A549 (cell line): ENCODE data around the gene SPATA25. TPM values are rescaled to one million over a fixed set of nuclear protein-coding genes. Genes with fewer than 3 reads are reported as not detected.

Experiments
- ATAC-seq, 2 experiments: fragments of 200-7000 bp in 1 of 2; fragments of >200 bp in 1 of 2; cut with Nextera tagmentation in 1 of 2; cut with Tn5 transposase in 1 of 2; 3 replicates each; pipeline versions ENCODE4 v1.8.0 to v1.9.1; 2018 to 2020; ENCODE audit warnings: mild to moderate bottlenecking in 1 of 2, moderate library complexity in 1 of 2
- CTCF ChIA-PET: fragments of 300-600 bp; sonication (Branson Sonifier 250); formaldehyde crosslinking; extraction: SDS; loops from one replicate; lab custom pipeline; 2021; ENCODE audit warnings: antibody characterized with exemption, inconsistent platforms; lab: Yijun Ruan, JAX
- POLR2A ChIA-PET: fragments of 350-600 bp; formaldehyde crosslinking; extraction: SDS; loops from one replicate; lab custom pipeline; 2021; ENCODE audit warnings: antibody characterized with exemption, inconsistent platforms; lab: Yijun Ruan, JAX
- DNase-seq, 2 experiments: peaks; one replicate each; pipeline versions ENCODE4 v3.0.0 to v3.0.0-alpha.2; 2011 to 2016; ENCODE audit warnings: low read depth in 1 of 2, low spot score in 1 of 2
- FAIRE-seq: peaks from 2 replicates; lab custom pipeline; 2011; peaks lifted over from hg19 to GRCh38; lab: Jason Lieb, UNC
- H3K27ac ChIP-seq, 2 experiments: fragments of >200 bp; sonication (Bioruptor Twin); formaldehyde crosslinking; 3 replicates each; pipeline ENCODE4 v1.5.1; 2016 to 2017
- H3K4me1 ChIP-seq: fragments of >200 bp; sonication (Bioruptor Twin); formaldehyde crosslinking; 3 replicates; pipeline ENCODE4 v1.6.1; 2016
- H3K4me2 ChIP-seq: fragments of >200 bp; sonication (Bioruptor Twin); formaldehyde crosslinking; 3 replicates; pipeline ENCODE4 v1.6.1; 2016
- H3K4me3 ChIP-seq: fragments of >200 bp; sonication (Bioruptor Twin); formaldehyde crosslinking; 3 replicates; pipeline ENCODE4 v1.5.1; 2016
- H3K9me3 ChIP-seq: fragments of >200 bp; sonication (Bioruptor Twin); formaldehyde crosslinking; 3 replicates; pipeline ENCODE4 v1.6.1; 2016
- BHLHE40 ChIP-seq: IDR thresholded peaks from 2 replicates; pipeline ENCODE4 v1.6.1; 2012; ENCODE audit warnings: low read depth, low read length, inconsistent platforms
- CHD2 ChIP-seq: fragments of 150-350 bp; IDR thresholded peaks from 2 replicates; pipeline ENCODE4 v1.6.1; 2014; ENCODE audit warnings: low read length; ENCODE audit not compliant: partially characterized antibody
- CTCF ChIP-seq: fragments of >200 bp; sonication (Bioruptor Twin); formaldehyde crosslinking; IDR thresholded peaks from 3 replicates; pipeline ENCODE4 v1.5.1; 2016
- EHF ChIP-seq: fragments of 250-450 bp; sonication (Bioruptor Pico); IDR thresholded peaks from 2 replicates; pipeline ENCODE4 v1.5.0; 2020; ENCODE audit warnings: mild to moderate bottlenecking
- EHMT2 ChIP-seq: fragments of 200-600 bp; sonication (generic); IDR thresholded peaks from 2 replicates; pipeline ENCODE4 v1.6.1; 2016; ENCODE audit warnings: antibody characterized with exemption, low read depth, mild to moderate bottlenecking, moderate library complexity
- ELK1 ChIP-seq: fragments of 150-350 bp; IDR thresholded peaks from 2 replicates; pipeline ENCODE4 v1.6.1; 2014; ENCODE audit warnings: low read depth, mild to moderate bottlenecking, low read length
- FOSL2 ChIP-seq, 2 experiments: fragments of 450-650 bp in 1 of 2; fragments of >200 bp in 1 of 2; sonication (Bioruptor Twin) in 1 of 2; formaldehyde crosslinking; IDR thresholded peaks; 2 replicates each; pipeline versions ENCODE4 v1.5.0 to v1.6.1; 2016 to 2020; ENCODE audit warnings: mild to moderate bottlenecking in 1 of 2, moderate library complexity in 1 of 2
- HMGXB4 ChIP-seq: fragments of 250-450 bp; sonication (Bioruptor Pico); IDR thresholded peaks from 2 replicates; pipeline ENCODE4 v1.5.0; 2021; ENCODE audit warnings: mild to moderate bottlenecking, moderate library complexity, borderline replicate concordance
- JUN ChIP-seq, 2 experiments: fragments of >200 bp; sonication (Bioruptor Twin); formaldehyde crosslinking; IDR thresholded peaks; 2 replicates in 1 of 2; 3 replicates in 1 of 2; pipeline ENCODE4 v1.6.1; 2016 to 2017
- MAFK ChIP-seq: fragments of 450-650 bp; IDR thresholded peaks from 2 replicates; pipeline ENCODE4 v1.6.1; 2014; ENCODE audit not compliant: partially characterized antibody
- MYC ChIP-seq: IDR thresholded peaks from 2 replicates; pipeline ENCODE4 v1.6.1; 2012; ENCODE audit warnings: mild to moderate bottlenecking, inconsistent platforms, low read length, improper control_type of control experiment, borderline replicate concordance
- NR3C1 ChIP-seq: fragments of >200 bp; sonication (Bioruptor Twin); formaldehyde crosslinking; IDR thresholded peaks from 3 replicates; pipeline ENCODE4 v1.6.1; 2017
- PBX3 ChIP-seq: IDR thresholded peaks from 2 replicates; pipeline ENCODE4 v1.6.1; 2012
- PHF8 ChIP-seq: fragments of 200-600 bp; sonication (generic); IDR thresholded peaks from 2 replicates; pipeline ENCODE4 v1.6.1; 2016; ENCODE audit warnings: low read depth, mild to moderate bottlenecking, antibody characterized with exemption, moderate library complexity, borderline replicate concordance
- RNF2 ChIP-seq: fragments of 200-600 bp; sonication (generic); IDR thresholded peaks from 2 replicates; pipeline ENCODE4 v1.6.1; 2016; ENCODE audit warnings: low read depth, mild to moderate bottlenecking, antibody characterized with exemption, moderate library complexity, borderline replicate concordance
- ZSCAN20 ChIP-seq: fragments of 250-450 bp; sonication (Bioruptor Pico); IDR thresholded peaks from 2 replicates; pipeline ENCODE4 v1.8.0; 2022; ENCODE audit warnings: mild to moderate bottlenecking, moderate library complexity
- WGBS: methylation state at CpG from one replicate; pipeline ENCODE4 v1.1.6; 2017; ENCODE audit errors: missing lambda C conversion rate; 5-methylcytosine and 5-hydroxymethylcytosine counted together
- polyA plus RNA-seq, 4 experiments: library from polyadenylated mRNA; depleted of rRNA in 3 of 4; stranded (reverse); fragments of >200 nt; fragmentation: RNase III in 1 of 4; extraction: RNeasy Plus Mini Kit Qiagen cat#74134 plus additional on column Dnase treatment in 1 of 4; gene quantifications; 2 replicates in 3 of 4; 3 replicates in 1 of 4; pipeline ENCODE4 v1.2.3, GENCODE V29; 2011 to 2017

Gene SPATA25
- polyA plus RNA-seq, 2 of the 4 experiments (the other 2 are of a cell fraction) = 0.31 to 0.77 TPM

GRCh38 chr20:45893831-45894230, 6.4 kb upstream of the SPATA25 start:
- no peak for DNase-seq
- H3K4me1 ChIP-seq = peaks cover 14% of the 10 kb centered on the region
- ATAC-seq = no peak
- CTCF ChIA-PET = interaction anchor here (0.7 to 2.6 kb wide), 4 partner anchors 10 to 95 kb away, joined by 3 to 9 read pairs (median 4); no protein-coding TSS in a partner anchor
- no peak overlapping the region for H3K27ac ChIP-seq
- FAIRE-seq = no peak
- no peak overlapping the region for H3K4me3 ChIP-seq
- no peak overlapping the region for H3K4me2 ChIP-seq
- POLR2A ChIA-PET = interaction anchor here (1.3 to 2.1 kb wide), 2 partner anchors 11 to 40 kb away, joined by 3 to 9 read pairs; partner anchors contain the start of gene PCIF1
- H3K9me3 ChIP-seq = no peaks in the 10 kb centered on the region
- 80% methylated on average over 4 of the region's 4 CpGs for WGBS
- TF ChIP-seq PHF8 = no peak
- TF ChIP-seq NR3C1 = no peak
- no peak for TF ChIP-seq EHMT2

GRCh38 chr20:45892828-45893500, 5.5 kb upstream of the SPATA25 start:
- POLR2A ChIA-PET = interaction anchor here (1.3 to 2.1 kb wide), 2 partner anchors 12 to 41 kb away, joined by 4 to 9 read pairs; partner anchors contain the start of genes PCIF1 and ZSWIM1

More at GRCh38 chr20:45892828-45893500, 5.5 kb upstream of the SPATA25 start:
- FAIRE-seq = no peak
- Histone ChIP-seq H3K4me2 (no peak overlapping the region), H3K4me1 (peaks cover 14% of the 10 kb centered on the region), H3K4me3 (no peak overlapping the region), H3K9me3 (no peaks in the 10 kb centered on the region), H3K27ac (no peak overlapping the region)
- WGBS = 79% methylated on average over 4 of the region's 4 CpGs
- no peak for TF ChIP-seq ZSCAN20 (CRISPR knock-in tag)
- no peak for TF ChIP-seq MAFK
- TF ChIP-seq BHLHE40 = no peak
- no peak for TF ChIP-seq PHF8
- TF ChIP-seq FOSL2 (IDR thresholded peaks at IDR 0.05) = no peak
- TF ChIP-seq FOSL2 (CRISPR knock-in tag; IDR thresholded peaks at IDR 0.05) = no peak
- no peak for TF ChIP-seq CTCF
- TF ChIP-seq RNF2 = no peak
- no peak for TF ChIP-seq JUN (IDR thresholded peaks at IDR 0.05)
- TF ChIP-seq ELK1 = no peak
- no peak for TF ChIP-seq PBX3
- TF ChIP-seq CHD2 = no peak
- no peak for TF ChIP-seq HMGXB4 (CRISPR knock-in tag)
- no peak for TF ChIP-seq MYC
- TF ChIP-seq EHF (CRISPR knock-in tag) = no peak
- CTCF ChIA-PET = interaction anchor here (0.7 to 2.6 kb wide), 9 partner anchors 11 to 76 kb away, joined by 3 to 9 read pairs (median 5); no protein-coding TSS in a partner anchor
- ATAC-seq = no peak
- no peak for DNase-seq
